Endothelial cell of umbilical vein (primary cell): ENCODE measurements around the gene IP6K1. TPM values are rescaled to one million over a fixed set of nuclear protein-coding genes. Genes with fewer than 3 reads are reported as not detected.

Source experiments
- BruUV-seq: library from RNA; stranded (reverse); fragments of 400-500 nt; replicated peaks from 2 replicates; lab custom pipeline; 2021; lab: Mats Ljungman, UMichigan
- CTCF ChIA-PET: fragments of 300-600, 350-600 bp; sonication (Branson Sonifier 250); formaldehyde crosslinking; loops from one replicate; lab custom pipeline; 2021; ENCODE audit warnings: antibody characterized with exemption, inconsistent platforms; lab: Charles Lee
- POLR2A ChIA-PET: fragments of 300-600, 350-600 bp; sonication (Branson Sonifier 250); formaldehyde crosslinking; loops from one replicate; lab custom pipeline; 2021; ENCODE audit warnings: antibody characterized with exemption, inconsistent platforms; lab: Charles Lee
- DNase-seq: peaks from one replicate; pipeline ENCODE4 v3.0.0-alpha.2; 2011; ENCODE audit warnings: low read depth, low spot score
- FAIRE-seq: peaks from 2 replicates; lab custom pipeline; 2011; peaks lifted over from hg19 to GRCh38; lab: Jason Lieb, UNC
- H2AFZ ChIP-seq: 2 replicates; pipeline ENCODE4 v1.6.0; 2012; ENCODE audit warnings: low read depth, low read length, control low read depth, inconsistent platforms
- H3K27ac ChIP-seq: 2 replicates; pipeline ENCODE4 v1.5.1; 2011; ENCODE audit warnings: low read depth, mild to moderate bottlenecking, control low read depth, low read length, moderate library complexity; ENCODE audit not compliant: insufficient read depth
- H3K27me3 ChIP-seq, 2 experiments: 2 replicates each; pipeline versions ENCODE4 v1.6.0 to v1.6.1; 2011; ENCODE audit warnings: low read length in 2 of 2, mixed read lengths in 1 of 2; ENCODE audit not compliant: control insufficient read depth in 2 of 2, insufficient read depth in 2 of 2
- H3K36me3 ChIP-seq, 2 experiments: 2 replicates in 1 of 2; 3 replicates in 1 of 2; pipeline ENCODE4 v1.5.1; 2011; ENCODE audit warnings: low read length in 2 of 2, mild to moderate bottlenecking in 1 of 2, moderate library complexity in 1 of 2; ENCODE audit not compliant: control insufficient read depth in 2 of 2, insufficient read depth in 2 of 2; ENCODE audit errors: extremely low read depth in 1 of 2
- H3K4me1 ChIP-seq: 3 replicates; pipeline ENCODE4 v1.5.1; 2011; ENCODE audit warnings: mild to moderate bottlenecking, low read length; ENCODE audit not compliant: control insufficient read depth, insufficient read depth; ENCODE audit errors: extremely low read depth
- H3K4me2 ChIP-seq: 2 replicates; pipeline ENCODE4 v1.6.1; 2011; ENCODE audit warnings: low read length, control low read depth, mixed read lengths; ENCODE audit not compliant: insufficient read depth
- H3K4me3 ChIP-seq, 3 experiments: fragments of 200-600 bp in 1 of 3; sonication (generic), shearing (Covaris generic) in 1 of 3; replicated peaks in 1 of 3; 2 replicates each; pipeline ENCODE4 v1.5.1; 2011 to 2016; ENCODE audit warnings: control low read depth in 3 of 3, low read length in 3 of 3, mild to moderate bottlenecking in 2 of 3, inconsistent platforms in 1 of 3, low read depth in 1 of 3, moderate library complexity in 1 of 3; ENCODE audit not compliant: insufficient read depth in 1 of 3
- H3K79me2 ChIP-seq: 2 replicates; pipeline ENCODE4 v1.6.0; 2012; ENCODE audit warnings: low read length, inconsistent platforms; ENCODE audit not compliant: control insufficient read depth, insufficient read depth
- H3K9ac ChIP-seq: replicated peaks from 2 replicates; pipeline ENCODE3; 2011; ENCODE audit warnings: low read length, control low read depth; ENCODE audit not compliant: insufficient read depth; ENCODE audit errors: extremely low read depth
- H3K9me1 ChIP-seq: replicated peaks from 3 replicates; pipeline ENCODE4 v1.6.0; 2011; ENCODE audit warnings: mild to moderate bottlenecking, low read length; ENCODE audit not compliant: control insufficient read depth, insufficient read depth; ENCODE audit errors: extremely low read depth
- H3K9me3 ChIP-seq: replicated peaks from 2 replicates; pipeline ENCODE4 v1.5.1; 2012; ENCODE audit warnings: low read length, inconsistent platforms; ENCODE audit not compliant: control insufficient read depth, insufficient read depth
- H4K20me1 ChIP-seq: replicated peaks from 2 replicates; pipeline ENCODE3; 2011; ENCODE audit warnings: mild to moderate bottlenecking, low read length; ENCODE audit not compliant: control insufficient read depth, insufficient read depth; ENCODE audit errors: extremely low read depth
- EZH2 ChIP-seq: IDR thresholded peaks from 2 replicates; pipeline ENCODE4 v1.6.1; 2012; ENCODE audit warnings: borderline replicate concordance, low read depth, mild to moderate bottlenecking, moderate library complexity, low read length, inconsistent platforms; ENCODE audit not compliant: severe bottlenecking
- FOS ChIP-seq: IDR thresholded peaks from 2 replicates; pipeline ENCODE4 v1.6.1; 2011; ENCODE audit warnings: mild to moderate bottlenecking, low read length, moderate library complexity, borderline replicate concordance; ENCODE audit not compliant: insufficient read depth
- GATA2 ChIP-seq: IDR thresholded peaks from 2 replicates; pipeline ENCODE4 v1.7.0; 2011; ENCODE audit warnings: low read depth, mild to moderate bottlenecking, moderate library complexity, mixed read lengths, low read length; ENCODE audit not compliant: insufficient read length, insufficient read depth
- JUN ChIP-seq: IDR thresholded peaks from 2 replicates; pipeline ENCODE4 v1.6.1; 2011; ENCODE audit warnings: borderline replicate concordance, low read depth; ENCODE audit not compliant: insufficient read length, insufficient read depth
- MAX ChIP-seq: IDR thresholded peaks from 2 replicates; pipeline ENCODE4 v1.6.1; 2011; ENCODE audit not compliant: insufficient read depth, insufficient read length
- MYC ChIP-seq: IDR thresholded peaks from one replicate; pipeline ENCODE4 v1.6.1; 2011; ENCODE audit warnings: mild to moderate bottlenecking, low read depth, low read length
- POLR2A ChIP-seq: IDR thresholded peaks from 2 replicates; pipeline ENCODE4 v1.6.1; 2012; ENCODE audit warnings: low read depth, mild to moderate bottlenecking, control low read depth, low read length
- POLR2AphosphoS5 ChIP-seq: IDR thresholded peaks from 2 replicates; pipeline ENCODE4 v1.6.1; 2012; ENCODE audit warnings: low read depth, mild to moderate bottlenecking, control low read depth, low read length, moderate library complexity; ENCODE audit not compliant: insufficient read depth
- dilution Hi-C: fragments of 300-500 bp; cut with MboI; formaldehyde crosslinking; loops from one replicate; pipeline ENCODE4 v1.15.0; 2019; ENCODE audit warnings: low sequenced_read_pairs; ENCODE audit not compliant: extremely low pct_ligation_motif_present
- intact Hi-C: fragments of 100-400 bp; cut with micrococcal nuclease; formaldehyde crosslinking; loops from one replicate; pipeline ENCODE4 v1.10.0; 2022
- polyA plus RNA-seq, 4 experiments: library from polyadenylated mRNA; depleted of rRNA in 3 of 4; stranded (reverse) in 3 of 4; unstranded in 1 of 4; fragments of >200 nt; gene quantifications; 2 replicates each; pipeline versions ENCODE4 v1.2.1 to v1.2.3, GENCODE V29; 2011 to 2012; ENCODE audit warnings: missing spikeins in 1 of 4
- total RNA-seq: library from RNA; stranded (reverse); gene quantifications from 2 replicates; pipeline ENCODE4 v1.2.3, GENCODE V29; 2021
- TF ChIP-seq, protein P1 (sequence below), 2 donors: IDR thresholded peaks; 1 replicate in 1 of 2; 2 replicates in 1 of 2; pipeline ENCODE4 v1.5.1; 2011; ENCODE audit warnings: low read length in 2 of 2, mild to moderate bottlenecking in 2 of 2, moderate library complexity in 2 of 2, control low read depth in 1 of 2, inconsistent platforms in 1 of 2, low read depth in 1 of 2; ENCODE audit not compliant: insufficient read depth in 1 of 2; ENCODE audit errors: extremely low read depth in 1 of 2

Gene IP6K1
- total and polyA plus RNA-seq, 2 donors (not counting 3 experiments of a cell fraction or from before 2014, with no cell fraction given) = 42.7 to 60.8 TPM

- ChIA-PET CTCF (interaction anchor here (2.0 to 3.8 kb wide), 2 partner anchors 14 to 134 kb away, joined by 8 to 27 read pairs; no protein-coding TSS in a partner anchor), POLR2A (no interaction called here)
- Histone ChIP-seq H3K27me3 (no peaks in the 10 kb centered on the region), H3K79me2 (no peaks in the 10 kb centered on the region), H3K9ac (no peak overlapping the region), H4K20me1 (no peaks in the 10 kb centered on the region), H2AFZ (no peak overlapping the region), H3K36me3 (peaks cover 0 to 19% of the 10 kb centered on the region in 2 experiments), H3K4me1 (peaks cover 5% of the 10 kb centered on the region), H3K9me3 (no peaks in the 10 kb centered on the region), H3K9me1 (no peaks in the 10 kb centered on the region), H3K27ac (no peak overlapping the region), H3K4me3 (no peak overlapping the region), H3K4me2 (no peak overlapping the region)
- no peak for TF ChIP-seq MAX
- no peak for TF ChIP-seq JUN
- TF ChIP-seq POLR2AphosphoS5 = no peak
- no peak for TF ChIP-seq POLR2A
- TF ChIP-seq EZH2 = no peak
- TF ChIP-seq, protein P1, sequence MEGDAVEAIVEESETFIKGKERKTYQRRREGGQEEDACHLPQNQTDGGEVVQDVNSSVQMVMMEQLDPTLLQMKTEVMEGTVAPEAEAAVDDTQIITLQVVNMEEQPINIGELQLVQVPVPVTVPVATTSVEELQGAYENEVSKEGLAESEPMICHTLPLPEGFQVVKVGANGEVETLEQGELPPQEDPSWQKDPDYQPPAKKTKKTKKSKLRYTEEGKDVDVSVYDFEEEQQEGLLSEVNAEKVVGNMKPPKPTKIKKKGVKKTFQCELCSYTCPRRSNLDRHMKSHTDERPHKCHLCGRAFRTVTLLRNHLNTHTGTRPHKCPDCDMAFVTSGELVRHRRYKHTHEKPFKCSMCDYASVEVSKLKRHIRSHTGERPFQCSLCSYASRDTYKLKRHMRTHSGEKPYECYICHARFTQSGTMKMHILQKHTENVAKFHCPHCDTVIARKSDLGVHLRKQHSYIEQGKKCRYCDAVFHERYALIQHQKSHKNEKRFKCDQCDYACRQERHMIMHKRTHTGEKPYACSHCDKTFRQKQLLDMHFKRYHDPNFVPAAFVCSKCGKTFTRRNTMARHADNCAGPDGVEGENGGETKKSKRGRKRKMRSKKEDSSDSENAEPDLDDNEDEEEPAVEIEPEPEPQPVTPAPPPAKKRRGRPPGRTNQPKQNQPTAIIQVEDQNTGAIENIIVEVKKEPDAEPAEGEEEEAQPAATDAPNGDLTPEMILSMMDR (IDR thresholded peaks at IDR 0.05; ENCODE audit: extremely low read depth in 1 of 2, insufficient read depth in 1 of 2, low read depth in 1 of 2, low read length in 2 of 2) = no peak
- TF ChIP-seq MYC = no peak
- no peak for TF ChIP-seq GATA2
- TF ChIP-seq FOS = no peak
- dilution Hi-C loops (no loop called here), intact Hi-C loops (loop anchor here (5.0 kb wide), 1 partner anchor 98 kb away; the partner anchor contains the start of gene INKA1)
- DNase-seq = no peak
- BruUV-seq = no TSS peak
- no peak for FAIRE-seq
Observed at GRCh38 chr3:49704629-49705028, 81.7 kb downstream of the IP6K1 start.
